ENCODE data around the gene JMJD4.

The JMJD4 gene

GRCh38 chr1:227749225-227749624 lies 14.1 kb upstream of the JMJD4 start:
- DNase-seq, result no peak

- no peak for DNase-seq
Measured at GRCh38 chr1:227748496-227749182, 13.5 kb upstream of the JMJD4 start.

- no peak for DNase-seq
Measured at GRCh38 chr1:227747948-227748495, 12.9 kb upstream of the JMJD4 start.

- no peak for DNase-seq
Measured at GRCh38 chr1:227747382-227747781, 12.3 kb upstream of the JMJD4 start.

- no peak for DNase-seq
Measured at GRCh38 chr1:227746676-227747075, 11.6 kb upstream of the JMJD4 start.

- no peak for DNase-seq
Measured at GRCh38 chr1:227745568-227746265, 10.6 kb upstream of the JMJD4 start.

GRCh38 chr1:227744668-227745067 lies 9.6 kb upstream of the JMJD4 start:
- DNase-seq, result no peak

GRCh38 chr1:227742738-227743715 lies 7.9 kb upstream of the JMJD4 start:
- no peak for DNase-seq

- no peak for DNase-seq
Measured at GRCh38 chr1:227741166-227741870, 6.2 kb upstream of the JMJD4 start.

- DNase-seq, result no peak
Measured at GRCh38 chr1:227740401-227740960, 5.4 kb upstream of the JMJD4 start.

- no peak for DNase-seq
Measured at GRCh38 chr1:227739636-227740035, 4.5 kb upstream of the JMJD4 start.

GRCh38 chr1:227738820-227739219 lies 3.7 kb upstream of the JMJD4 start:
- DNase-seq, result peak; percentile 41

GRCh38 chr1:227736814-227737432 lies 1.8 kb upstream of the JMJD4 start:
- DNase-seq, result peak; percentile 50

GRCh38 chr1:227735539-227736285 lies 610 bp upstream of the JMJD4 start:
- DNase-seq, result peak; percentile 62

- DNase-seq, result no peak
Measured at GRCh38 chr1:227734546-227734855, 601 bp downstream of the JMJD4 start.

GRCh38 chr1:227733751-227734545 lies 1.2 kb downstream of the JMJD4 start:
- peak; percentile 50 for DNase-seq

- DNase-seq, result no peak
Measured at GRCh38 chr1:227733309-227733705, 1.8 kb downstream of the JMJD4 start.

- DNase-seq, result peak; percentile 54
Measured at GRCh38 chr1:227732586-227733308, 2.4 kb downstream of the JMJD4 start.
